Upper lobe of right lung (tissue), 1 donor: Measurements from ENCODE around the gene GANC. TPM values are rescaled to one million over a fixed set of nuclear protein-coding genes. Genes with fewer than 3 reads are reported as not detected.

Experiments
- ATAC-seq: fragments of 200-7000 bp; cut with Tn5 transposase; one replicate; pipeline ENCODE4 v1.9.1; 2020; ENCODE audit warnings: mild to moderate bottlenecking, moderate library complexity
- DNase-seq: peaks from one replicate; pipeline ENCODE4 v3.0.0-alpha.2; 2020
- H3K27ac ChIP-seq: fragments of 200-600 bp; one replicate; pipeline ENCODE4 v1.8.0; 2022
- H3K27me3 ChIP-seq: fragments of 200-600 bp; one replicate; pipeline ENCODE4 v1.8.0; 2022; ENCODE audit warnings: mild to moderate bottlenecking
- H3K36me3 ChIP-seq: fragments of 200-600 bp; one replicate; pipeline ENCODE4 v1.8.0; 2022
- H3K4me1 ChIP-seq: fragments of 200-600 bp; one replicate; pipeline ENCODE4 v1.8.0; 2022
- H3K4me3 ChIP-seq: fragments of 200-600 bp; one replicate; pipeline ENCODE4 v1.8.0; 2022; ENCODE audit warnings: mild to moderate bottlenecking
- H3K9me3 ChIP-seq: fragments of 200-600 bp; one replicate; pipeline ENCODE4 v1.8.0; 2022
- intact Hi-C: fragments of 100-400 bp; cut with DNase I; formaldehyde crosslinking; loops from one replicate; pipeline ENCODE4 v1.11.0; 2022
- total RNA-seq: library from RNA; stranded (reverse); fragmentation: NEBNext Ultra II Directional; extraction: Animal tissue kit (Norgen Biotek cat#: 25700); gene quantifications from one replicate; pipeline ENCODE4 v1.2.1, GENCODE V29; 2021
- TF ChIP-seq, protein P1 (sequence below): fragments of 200-600 bp; IDR thresholded peaks from one replicate; pipeline ENCODE4 v1.8.0; 2022; ENCODE audit warnings: antibody characterized with exemption
- donor health status: DM: no; HTN: yes; CAD: no; lungs with severe emphysema.

Gene GANC
- total RNA-seq, 1 donor from 2014 or later = 111 TPM

- Histone ChIP-seq H3K27ac (no peak overlapping the region), H3K4me3 (no peak overlapping the region), H3K27me3 (no peaks in the 10 kb centered on the region), H3K9me3 (no peaks in the 10 kb centered on the region), H3K36me3 (peaks cover 43% of the 10 kb centered on the region), H3K4me1 (peaks cover 26% of the 10 kb centered on the region)
- ATAC-seq (no peak), DNase-seq (no peak)
- intact Hi-C loops = no loop called here
- TF ChIP-seq, protein P1, sequence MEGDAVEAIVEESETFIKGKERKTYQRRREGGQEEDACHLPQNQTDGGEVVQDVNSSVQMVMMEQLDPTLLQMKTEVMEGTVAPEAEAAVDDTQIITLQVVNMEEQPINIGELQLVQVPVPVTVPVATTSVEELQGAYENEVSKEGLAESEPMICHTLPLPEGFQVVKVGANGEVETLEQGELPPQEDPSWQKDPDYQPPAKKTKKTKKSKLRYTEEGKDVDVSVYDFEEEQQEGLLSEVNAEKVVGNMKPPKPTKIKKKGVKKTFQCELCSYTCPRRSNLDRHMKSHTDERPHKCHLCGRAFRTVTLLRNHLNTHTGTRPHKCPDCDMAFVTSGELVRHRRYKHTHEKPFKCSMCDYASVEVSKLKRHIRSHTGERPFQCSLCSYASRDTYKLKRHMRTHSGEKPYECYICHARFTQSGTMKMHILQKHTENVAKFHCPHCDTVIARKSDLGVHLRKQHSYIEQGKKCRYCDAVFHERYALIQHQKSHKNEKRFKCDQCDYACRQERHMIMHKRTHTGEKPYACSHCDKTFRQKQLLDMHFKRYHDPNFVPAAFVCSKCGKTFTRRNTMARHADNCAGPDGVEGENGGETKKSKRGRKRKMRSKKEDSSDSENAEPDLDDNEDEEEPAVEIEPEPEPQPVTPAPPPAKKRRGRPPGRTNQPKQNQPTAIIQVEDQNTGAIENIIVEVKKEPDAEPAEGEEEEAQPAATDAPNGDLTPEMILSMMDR = no peak
Observed at GRCh38 chr15:42276762-42277161, 3.8 kb downstream of the GANC start.

- peaks cover 60% of the 10 kb centered on the region for H3K36me3 ChIP-seq
- peak overlapping the region; percentile 24 for H3K27ac ChIP-seq
- TF ChIP-seq, protein P1 = no peak
- DNase-seq (no peak), ATAC-seq (peak; percentile 82)
- H3K4me1 ChIP-seq = peaks cover 19% of the 10 kb centered on the region
- no peaks in the 10 kb centered on the region for H3K9me3 ChIP-seq
- no peaks in the 10 kb centered on the region for H3K27me3 ChIP-seq
- intact Hi-C loops = no loop called here
- no peak overlapping the region for H3K4me3 ChIP-seq
Observed at GRCh38 chr15:42279234-42279723, 6.3 kb downstream of the GANC start.

DNA sequence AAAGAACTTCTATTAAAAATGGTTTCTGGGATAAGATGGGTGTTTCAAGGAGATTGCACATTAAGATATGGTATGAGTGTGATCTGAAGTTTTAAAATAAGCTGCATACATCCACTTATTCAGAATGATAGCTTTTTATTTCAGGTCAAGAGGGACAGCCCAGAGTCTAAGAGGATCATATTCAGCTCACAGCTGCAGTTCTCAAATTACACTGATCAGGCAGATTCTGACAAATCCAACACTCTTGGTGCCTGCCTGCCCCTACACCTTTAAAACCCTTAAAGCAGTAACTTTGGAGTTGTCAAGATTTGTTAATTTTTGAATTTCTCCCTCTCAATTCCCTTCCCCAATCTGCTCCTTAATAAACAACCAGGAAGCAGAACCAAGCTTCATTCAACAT lies 9.3 kb downstream of the GANC start:
- Histone ChIP-seq H3K27ac (no peak overlapping the region), H3K36me3 (peaks cover 74% of the 10 kb centered on the region), H3K9me3 (no peaks in the 10 kb centered on the region), H3K27me3 (no peaks in the 10 kb centered on the region), H3K4me3 (no peak overlapping the region), H3K4me1 (no peaks in the 10 kb centered on the region)
- DNase-seq (no peak), ATAC-seq (no peak)
- TF ChIP-seq, protein P1 = no peak
- intact Hi-C loops = no loop called here

DNA sequence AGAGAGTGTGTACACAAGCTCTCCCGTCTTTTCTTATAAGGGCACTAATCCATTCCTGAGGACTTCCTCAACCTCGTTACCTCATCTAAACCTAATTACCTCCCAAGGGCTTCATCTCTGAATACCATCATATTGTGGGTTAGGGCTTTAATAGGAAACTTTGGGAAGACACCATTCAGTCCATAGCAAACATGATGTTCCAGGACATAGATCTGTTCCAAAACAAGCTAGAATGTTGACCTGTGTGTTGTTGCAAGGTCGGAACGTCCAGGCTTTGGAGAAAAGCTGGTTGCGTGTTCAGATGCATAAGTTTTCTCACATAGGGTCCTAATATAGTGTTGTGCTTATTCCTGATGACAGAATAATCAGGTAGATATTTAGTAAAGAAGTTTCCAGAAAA lies 9.9 kb downstream of the GANC start:
- no peaks in the 10 kb centered on the region for H3K27me3 ChIP-seq
- no peak for DNase-seq
- peaks cover 74% of the 10 kb centered on the region for H3K36me3 ChIP-seq

GRCh38 chr15:42283671-42284070 lies 10.7 kb downstream of the GANC start:
- Histone ChIP-seq H3K27ac (no peak overlapping the region), H3K4me3 (no peak overlapping the region), H3K4me1 (no peaks in the 10 kb centered on the region), H3K9me3 (no peaks in the 10 kb centered on the region), H3K27me3 (no peaks in the 10 kb centered on the region), H3K36me3 (peaks cover 74% of the 10 kb centered on the region)
- TF ChIP-seq, protein P1 = no peak
- ATAC-seq (no peak), DNase-seq (no peak)
- intact Hi-C loops = no loop called here

More for the DNA sequence above, 9.9 kb downstream of the GANC start:
- H3K4me1 ChIP-seq = no peaks in the 10 kb centered on the region
- intact Hi-C loops = no loop called here
- TF ChIP-seq, protein P1 = no peak
- no peaks in the 10 kb centered on the region for H3K9me3 ChIP-seq
- H3K27ac ChIP-seq = no peak overlapping the region
- no peak for ATAC-seq
- H3K4me3 ChIP-seq = no peak overlapping the region

DNA sequence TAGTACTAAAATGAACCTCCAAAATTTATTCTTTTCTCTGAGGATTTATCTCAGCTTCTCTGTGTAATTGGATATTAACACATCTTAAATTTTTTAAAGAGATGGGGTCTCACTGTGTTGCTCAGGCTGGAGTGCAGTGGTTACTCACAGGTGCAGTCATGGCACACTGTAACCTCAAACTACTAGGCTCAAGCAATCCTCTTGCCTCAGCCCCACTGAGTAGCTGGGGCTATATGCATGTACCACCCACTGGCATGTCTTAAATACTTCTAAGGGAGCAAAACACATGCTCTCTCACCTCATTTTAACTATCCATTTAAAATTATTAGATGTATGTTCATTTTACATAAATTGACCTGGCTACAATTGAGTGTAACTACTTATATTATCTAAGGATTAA lies 11.6 kb downstream of the GANC start:
- Histone ChIP-seq H3K27ac (peak overlapping the region; percentile 13), H3K9me3 (no peaks in the 10 kb centered on the region), H3K4me1 (no peaks in the 10 kb centered on the region), H3K36me3 (peaks cover 74% of the 10 kb centered on the region), H3K27me3 (no peaks in the 10 kb centered on the region), H3K4me3 (no peak overlapping the region)
- intact Hi-C loops = no loop called here
- DNase-seq (no peak), ATAC-seq (no peak)
- TF ChIP-seq, protein P1 = no peak
